Pancreas (tissue), 10 donors: ENCODE measurements around the gene NRXN2. TPM values are rescaled to one million over a fixed set of nuclear protein-coding genes. Genes with fewer than 3 reads are reported as not detected.

Experiments
- ATAC-seq, 4 donors: fragments of 200-7000 bp; cut with Tn5 transposase; one replicate each; pipeline versions ENCODE4 v1.8.0 to v1.9.1; 2020; ENCODE audit warnings: mild to moderate bottlenecking in 4 of 4, moderate library complexity in 4 of 4
- DNase-seq, 6 donors: peaks; one replicate each; pipeline ENCODE4 v3.0.0-alpha.2; 2020
- FAIRE-seq: peaks from 2 replicates; lab custom pipeline; 2012; peaks lifted over from hg19 to GRCh38; lab: Jason Lieb, UNC
- H3K27ac ChIP-seq, 4 donors: fragments of 200-600 bp; sonication (generic); 1 replicate in 3 of 4; 2 replicates in 1 of 4; pipeline versions ENCODE4 v1.5.0 to v1.8.0; 2020
- H3K27me3 ChIP-seq, 4 donors: fragments of 200-600 bp; one replicate each; pipeline ENCODE4 v1.8.0; 2021
- H3K36me3 ChIP-seq, 3 donors: fragments of 200-600 bp; sonication (generic) in 1 of 3; one replicate each; pipeline versions ENCODE4 v1.5.0 to v1.8.0; 2020 to 2021
- H3K4me1 ChIP-seq, 3 donors: fragments of 200-600 bp; one replicate each; pipeline ENCODE4 v1.8.0; 2021
- H3K4me3 ChIP-seq, 4 donors: fragments of 200-600 bp; sonication (generic) in 2 of 4; one replicate each; pipeline versions ENCODE4 v1.5.0 to v1.8.0; 2020 to 2021
- H3K9me3 ChIP-seq, 4 donors: fragments of 200-600 bp; one replicate each; pipeline ENCODE4 v1.8.0; 2021
- WGBS, 2 donors: extraction: QIAGEN DNeasy Blood & Tissue Kit; methylation state at CpG; one replicate each; pipeline ENCODE4 v1.1.7; 2013; 5-methylcytosine and 5-hydroxymethylcytosine counted together
- intact Hi-C, 3 donors: fragments of 100-400 bp; cut with DNase I; formaldehyde crosslinking; loops; one replicate each; pipeline versions ENCODE4 v1.11.1 to v1.14.2; 2022
- polyA plus RNA-seq, 2 donors: library from polyadenylated mRNA; stranded (reverse); fragments of 200-250 nt; gene quantifications; one replicate each; pipeline ENCODE4 v1.2.3, GENCODE V29; 2013
- total RNA-seq, 6 donors: library from RNA; stranded (reverse); fragmentation: NEBNext Ultra II Directional in 4 of 6; extraction: Animal tissue kit (Norgen Biotek cat#: 25700) in 4 of 6; gene quantifications; one replicate each; pipeline versions ENCODE4 v1.2.1 to v1.2.4, GENCODE V29; 2021 to 2023
- TF ChIP-seq, protein P1 (sequence below), 4 donors: fragments of 200-600 bp; sonication (generic) in 3 of 4; IDR thresholded peaks; one replicate each; pipeline versions ENCODE4 v1.5.0 to v1.8.0; 2021; ENCODE audit warnings: antibody characterized with exemption in 4 of 4
- donor health status: healthy with polysubstance abuse.
- donor health status: DM: no; HTN: no; CAD: no; lungs with moderate emphysema.
- donor health status: DM: no; HTN: no; CAD: no.
- donor health status: control.
- donor health status: control.
- donor health status: Bipolar disorder and iron deficiency.
- donor health status: DM: yes; HTN: yes; CAD: no.
- donor health status: DM: no; HTN: no; CAD: no.
- donor health status: DM: no; HTN: no; CAD: no.
- donor health status: DM: yes; HTN: yes; CAD: no.

NRXN2 gene
- total and polyA plus RNA-seq, 8 donors, result 0.69 to 10.8 (median 2.1) TPM

- WGBS, 2 donors, result 65 to 75% methylated on average over 55 of the region's 55 CpGs
- intact Hi-C loops, result no loop called here
- H3K4me1 ChIP-seq, result no peaks in the 10 kb centered on the region
- no peaks in the 10 kb centered on the region for H3K27me3 ChIP-seq
- DNase-seq (peak in 1 of 6 donors; percentile 47), ATAC-seq (no peak), FAIRE-seq (no peak)
- no peak overlapping the region for H3K4me3 ChIP-seq
- no peaks in the 10 kb centered on the region for H3K36me3 ChIP-seq
- no peak overlapping the region for H3K27ac ChIP-seq
- H3K9me3 ChIP-seq, result no peaks in the 10 kb centered on the region
- TF ChIP-seq, protein P1, sequence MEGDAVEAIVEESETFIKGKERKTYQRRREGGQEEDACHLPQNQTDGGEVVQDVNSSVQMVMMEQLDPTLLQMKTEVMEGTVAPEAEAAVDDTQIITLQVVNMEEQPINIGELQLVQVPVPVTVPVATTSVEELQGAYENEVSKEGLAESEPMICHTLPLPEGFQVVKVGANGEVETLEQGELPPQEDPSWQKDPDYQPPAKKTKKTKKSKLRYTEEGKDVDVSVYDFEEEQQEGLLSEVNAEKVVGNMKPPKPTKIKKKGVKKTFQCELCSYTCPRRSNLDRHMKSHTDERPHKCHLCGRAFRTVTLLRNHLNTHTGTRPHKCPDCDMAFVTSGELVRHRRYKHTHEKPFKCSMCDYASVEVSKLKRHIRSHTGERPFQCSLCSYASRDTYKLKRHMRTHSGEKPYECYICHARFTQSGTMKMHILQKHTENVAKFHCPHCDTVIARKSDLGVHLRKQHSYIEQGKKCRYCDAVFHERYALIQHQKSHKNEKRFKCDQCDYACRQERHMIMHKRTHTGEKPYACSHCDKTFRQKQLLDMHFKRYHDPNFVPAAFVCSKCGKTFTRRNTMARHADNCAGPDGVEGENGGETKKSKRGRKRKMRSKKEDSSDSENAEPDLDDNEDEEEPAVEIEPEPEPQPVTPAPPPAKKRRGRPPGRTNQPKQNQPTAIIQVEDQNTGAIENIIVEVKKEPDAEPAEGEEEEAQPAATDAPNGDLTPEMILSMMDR (IDR thresholded peaks at IDR 0.05), result no peak
These were observed 115.5 kb downstream of the NRXN2 start for GRCh38 chr11:64607381-64607985.

- 79 to 83% methylated on average over 23 of the region's 23 CpGs for WGBS, 2 donors
- no peak overlapping the region for H3K27ac ChIP-seq
- ATAC-seq (no peak), FAIRE-seq (no peak), DNase-seq (peak in 1 of 6 donors; percentile 21)
- no peaks in the 10 kb centered on the region for H3K4me1 ChIP-seq
- TF ChIP-seq, protein P1 (IDR thresholded peaks at IDR 0.05), result no peak
- intact Hi-C loops, result no loop called here
- no peaks in the 10 kb centered on the region for H3K9me3 ChIP-seq
- no peaks in the 10 kb centered on the region for H3K36me3 ChIP-seq
- H3K27me3 ChIP-seq, result no peaks in the 10 kb centered on the region
- H3K4me3 ChIP-seq, result no peak overlapping the region
These were observed 116.1 kb downstream of the NRXN2 start for GRCh38 chr11:64606796-64607380.

DNA sequence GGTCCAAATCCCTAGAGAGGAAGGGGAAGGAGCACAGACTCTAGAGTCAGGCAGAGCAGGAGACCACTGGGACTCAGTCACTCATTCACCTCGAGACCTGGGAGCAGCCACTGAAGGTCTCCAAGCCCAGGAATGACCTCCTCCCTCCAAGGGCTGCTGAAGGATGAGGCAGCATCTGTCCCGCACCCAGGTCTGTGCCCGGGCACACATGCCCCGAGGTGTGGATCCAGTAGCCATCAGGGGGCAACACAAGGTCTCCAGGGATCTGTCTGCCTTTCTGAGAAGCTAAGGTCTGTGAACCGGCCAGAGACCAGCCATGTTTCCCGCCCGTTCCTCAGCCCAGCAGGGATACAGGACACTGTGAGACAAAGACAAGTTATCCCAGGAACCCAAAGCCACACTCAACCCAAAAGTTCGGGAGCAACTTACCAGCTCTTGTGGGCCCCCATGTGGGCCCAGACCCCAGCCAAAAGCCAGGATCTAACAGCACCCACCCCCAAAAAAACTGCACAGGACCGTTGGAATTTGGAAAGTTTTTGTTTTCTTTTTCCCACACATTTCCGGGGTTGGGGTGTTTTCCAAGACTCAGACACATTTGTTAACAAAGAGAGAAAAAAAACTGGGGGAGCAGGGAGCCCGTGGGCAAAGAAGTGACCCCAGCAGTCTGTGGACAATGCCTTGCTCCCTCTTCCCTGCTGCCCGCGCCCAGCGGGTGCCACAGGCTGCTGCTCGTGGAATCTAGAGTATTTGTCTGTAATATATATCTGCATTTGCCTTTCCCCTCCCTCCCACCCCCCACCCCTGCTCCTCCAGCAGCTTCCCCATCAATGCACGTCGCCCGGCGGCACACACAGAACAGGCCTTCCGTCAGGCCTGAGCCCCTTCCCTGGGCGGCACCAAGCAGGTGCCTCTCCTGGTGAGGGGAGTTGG, 117.1 kb downstream of the NRXN2 start:
- ATAC-seq (no peak), FAIRE-seq (no peak), DNase-seq (peak in 1 of 6 donors; percentile 25)
- Histone ChIP-seq H3K36me3 (no peaks in the 10 kb centered on the region), H3K9me3 (no peaks in the 10 kb centered on the region), H3K4me1 (no peaks in the 10 kb centered on the region), H3K27me3 (no peaks in the 10 kb centered on the region), H3K27ac (no peak overlapping the region), H3K4me3 (no peak overlapping the region)
- intact Hi-C loops, result no loop called here
- 61 to 76% methylated on average over 21 of the region's 21 CpGs for WGBS, 2 donors
- TF ChIP-seq, protein P1 (IDR thresholded peaks at IDR 0.05), result no peak

DNA sequence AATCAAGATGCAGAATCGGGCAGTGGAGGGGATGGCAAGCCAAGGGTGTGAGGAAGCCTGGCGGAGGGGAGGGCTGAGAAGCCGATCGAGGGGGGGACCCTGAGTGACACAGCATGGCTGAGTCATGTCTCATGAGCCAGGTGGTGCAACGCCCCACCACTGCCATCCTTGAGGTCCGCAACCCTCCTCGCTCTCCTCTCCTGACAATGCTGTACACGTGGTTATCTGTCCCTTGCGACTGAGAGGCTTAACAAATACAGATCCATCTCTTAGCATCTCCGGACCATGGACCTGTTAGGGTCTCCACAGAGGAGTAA, 117.8 kb downstream of the NRXN2 start:
- DNase-seq (no peak), ATAC-seq (no peak), FAIRE-seq (no peak)
- no peaks in the 10 kb centered on the region for H3K36me3 ChIP-seq
- WGBS, 2 donors, result 58 to 69% methylated on average over 10 of the region's 10 CpGs
- H3K4me1 ChIP-seq, result no peaks in the 10 kb centered on the region
- no peak overlapping the region for H3K4me3 ChIP-seq
- intact Hi-C loops, result no loop called here
- TF ChIP-seq, protein P1 (IDR thresholded peaks at IDR 0.05), result no peak
- H3K9me3 ChIP-seq, result no peaks in the 10 kb centered on the region
- H3K27me3 ChIP-seq, result no peaks in the 10 kb centered on the region
- no peak overlapping the region for H3K27ac ChIP-seq
